Dermis blood vessel endothelial cell (primary cell): Measurements from ENCODE around the gene MIGA2. TPM values are rescaled to one million over a fixed set of nuclear protein-coding genes. Genes with fewer than 3 reads are reported as not detected.
"Not testable (repeated sequence)": the region's sequence is repeated elsewhere in the genome, so short reads cannot be mapped to it uniquely, and the experiment has no call there.

ENCODE experiments used
- DNase-seq: peaks from one replicate; pipeline ENCODE4 v3.0.0; 2010
- total RNA-seq: library from RNA; depleted of rRNA; stranded (reverse); fragments of >200 nt; gene quantifications from 2 replicates; pipeline ENCODE4 v1.2.3, GENCODE V29; 2014

MIGA2 gene
- total RNA-seq, 1 donor from 2014 or later = 39.5 TPM

- DNase-seq = peak; percentile 70
Measured at GRCh38 chr9:129102791-129103594, 66.6 kb downstream of the MIGA2 start.

GRCh38 chr9:129103595-129103965 is 67.2 kb downstream of the MIGA2 start:
- DNase-seq = no peak

- no peak for DNase-seq
Measured at GRCh38 chr9:129104051-129104450, 67.6 kb downstream of the MIGA2 start.

- DNase-seq = no peak
Measured at GRCh38 chr9:129105857-129106694, 69.7 kb downstream of the MIGA2 start.

GRCh38 chr9:129107651-129108050 is 71.2 kb downstream of the MIGA2 start:
- no peak for DNase-seq

- no peak for DNase-seq
Measured at GRCh38 chr9:129108083-129108804, 71.8 kb downstream of the MIGA2 start.

- DNase-seq = no peak
Measured at GRCh38 chr9:129108805-129109536, 72.5 kb downstream of the MIGA2 start.

GRCh38 chr9:129109537-129109903 is 73.1 kb downstream of the MIGA2 start:
- peak; percentile 24 for DNase-seq

- DNase-seq = peak; percentile 28
Measured at GRCh38 chr9:129109952-129110739, 73.7 kb downstream of the MIGA2 start.

GRCh38 chr9:129110740-129111527 is 74.5 kb downstream of the MIGA2 start, which contains the start of the genes CRAT and PTPA:
TSS of gene CRAT (minus strand) at chr9:129110793. CDS start at chr9:129110509, 284 bp downstream.
TSS of gene PTPA (plus strand) at chr9:129111415. CDS start at chr9:129111601, 186 bp downstream.
- DNase-seq = peak; percentile 97

- peak; percentile 63 for DNase-seq
Measured at GRCh38 chr9:129111528-129112151, 75.2 kb downstream of the MIGA2 start.

GRCh38 chr9:129112526-129112925 is 76.1 kb downstream of the MIGA2 start:
- not testable (repeated sequence) for DNase-seq

GRCh38 chr9:129113645-129114304 is 77.3 kb downstream of the MIGA2 start:
- DNase-seq = no peak

- DNase-seq = no peak
Measured at GRCh38 chr9:129118799-129119198, 82.4 kb downstream of the MIGA2 start.

- no peak for DNase-seq
Measured at GRCh38 chr9:129121483-129121882, 85.1 kb downstream of the MIGA2 start.
